ENCODE data around the gene ZNF385B.
A peak's percentile ranks its signal among the peaks of the same experiment; 100 is the strongest.

ZNF385B gene

GRCh38 chr2:179580378-179581146 lies 280.9 kb downstream of the ZNF385B start:
- DNase-seq (ENCODE audit: low spot score): no peak

- no peak for DNase-seq (ENCODE audit: low spot score)
Observed at GRCh38 chr2:179579800-179580199, 281.6 kb downstream of the ZNF385B start.

- DNase-seq (ENCODE audit: low spot score): no peak
Observed at GRCh38 chr2:179578171-179578916, 283.1 kb downstream of the ZNF385B start.

GRCh38 chr2:179574061-179574519 lies 287.3 kb downstream of the ZNF385B start:
- no peak for DNase-seq (ENCODE audit: low spot score)

GRCh38 chr2:179572544-179572943 lies 288.9 kb downstream of the ZNF385B start:
- DNase-seq (ENCODE audit: low spot score): no peak

- no peak for DNase-seq (ENCODE audit: low spot score)
Observed at GRCh38 chr2:179571721-179572120, 289.7 kb downstream of the ZNF385B start.

GRCh38 chr2:179571252-179571651 lies 290.2 kb downstream of the ZNF385B start:
- no peak for DNase-seq (ENCODE audit: low spot score)

GRCh38 chr2:179569831-179570233 lies 291.6 kb downstream of the ZNF385B start:
- DNase-seq (ENCODE audit: low spot score): peak; percentile 56

- DNase-seq (ENCODE audit: low spot score): no peak
Observed at GRCh38 chr2:179565807-179566206, 295.6 kb downstream of the ZNF385B start.

GRCh38 chr2:179562330-179562885 lies 299.0 kb downstream of the ZNF385B start:
- no peak for DNase-seq (ENCODE audit: low spot score)

- DNase-seq (ENCODE audit: low spot score): no peak
Observed at GRCh38 chr2:179561702-179562101, 299.7 kb downstream of the ZNF385B start.

- DNase-seq (ENCODE audit: low spot score): no peak
Observed at GRCh38 chr2:179560257-179560735, 301.1 kb downstream of the ZNF385B start.

GRCh38 chr2:179559108-179559806 lies 302.2 kb downstream of the ZNF385B start:
- no peak for DNase-seq (ENCODE audit: low spot score)

GRCh38 chr2:179558010-179558934 lies 303.1 kb downstream of the ZNF385B start:
- no peak for DNase-seq (ENCODE audit: low spot score)

- DNase-seq (ENCODE audit: low spot score): no peak
Observed at GRCh38 chr2:179556425-179556824, 305.0 kb downstream of the ZNF385B start.

- DNase-seq (ENCODE audit: low spot score): no peak
Observed at GRCh38 chr2:179555691-179556283, 305.6 kb downstream of the ZNF385B start.

- DNase-seq (ENCODE audit: low spot score): no peak
Observed at GRCh38 chr2:179554639-179555386, 306.6 kb downstream of the ZNF385B start.

- DNase-seq (ENCODE audit: low spot score): no peak
Observed at GRCh38 chr2:179553382-179553781, 308.0 kb downstream of the ZNF385B start.

- no peak for DNase-seq (ENCODE audit: low spot score)
Observed at GRCh38 chr2:179551539-179552045, 309.8 kb downstream of the ZNF385B start.

GRCh38 chr2:179550849-179551248 lies 310.6 kb downstream of the ZNF385B start:
- no peak for DNase-seq (ENCODE audit: low spot score)

Data from AG20443 (cell line).